22Rv1 (cell line): ENCODE results near the gene ENC1.

Source experiments
- H3K27ac ChIP-seq: fragments of 450-650 bp; 2 replicates; pipeline ENCODE4 v1.5.1; 2017
- CTCF ChIP-seq: fragments of 450-650 bp; IDR thresholded peaks from 2 replicates; pipeline ENCODE4 v1.5.1; 2017; ENCODE audit warnings: mild to moderate bottlenecking
- ZFX ChIP-seq: fragments of 450-650 bp; IDR thresholded peaks from 2 replicates; pipeline ENCODE4 v1.6.1; 2017; ENCODE audit warnings: antibody characterized with exemption, borderline replicate concordance

ENC1 gene

GRCh38 chr5:74673011-74673790 is 32.7 kb upstream of the ENC1 start:
- H3K27ac ChIP-seq: no peak overlapping the region
- TF ChIP-seq CTCF: peak; percentile 50
- TF ChIP-seq ZFX: no peak

GRCh38 chr5:74672215-74672877 is 31.8 kb upstream of the ENC1 start:
- H3K27ac ChIP-seq: no peak overlapping the region
- no peak for TF ChIP-seq CTCF

GRCh38 chr5:74670396-74671038 is 30.0 kb upstream of the ENC1 start:
- TF ChIP-seq CTCF: no peak
- TF ChIP-seq ZFX: no peak
- no peak overlapping the region for H3K27ac ChIP-seq

GRCh38 chr5:74669821-74670220 is 29.3 kb upstream of the ENC1 start:
- TF ChIP-seq CTCF: no peak
- no peak for TF ChIP-seq ZFX
- no peak overlapping the region for H3K27ac ChIP-seq

GRCh38 chr5:74667396-74667795 is 26.9 kb upstream of the ENC1 start:
- TF ChIP-seq CTCF: no peak
- H3K27ac ChIP-seq: no peak overlapping the region

GRCh38 chr5:74665816-74666215 is 25.3 kb upstream of the ENC1 start:
- no peak for TF ChIP-seq CTCF
- no peak for TF ChIP-seq ZFX
- no peak overlapping the region for H3K27ac ChIP-seq

- TF ChIP-seq CTCF (no peak), ZFX (no peak)
- no peak overlapping the region for H3K27ac ChIP-seq
Observed at GRCh38 chr5:74665273-74665672, 24.7 kb upstream of the ENC1 start.
